ENCODE results near the gene SLC29A1. TPM values are rescaled to one million over a fixed set of nuclear protein-coding genes. Genes with fewer than 3 reads are reported as not detected.
"Not testable (repeated sequence)": the region's sequence is repeated elsewhere in the genome, so short reads cannot be mapped to it uniquely, and the experiment has no call there.

The SLC29A1 gene
- total RNA-seq, 4 donors from 2014 or later: 18.3 to 95.5 (median 40.8) TPM

GRCh38 chr6:44228433-44228832, 5.0 kb downstream of the SLC29A1 start:
- H3K27me3 ChIP-seq: no peaks in the 10 kb centered on the region
- no peak for DNase-seq
- in situ Hi-C loops (cut with MboI; ENCODE audit: low sequenced_read_pairs in 4 of 4): loop anchor here in 1 of 4 donors (25.0 kb wide), 1 partner anchor 116 kb away; no protein-coding TSS in a partner anchor
- TF ChIP-seq CTCF (IDR thresholded peaks at IDR 0.05 in 4 of 5, conservative IDR thresholded peaks at IDR 0.05 in 1 of 5): no peak
- no peak for TF ChIP-seq POLR2A (IDR thresholded peaks at IDR 0.05)
- peak in 1 of 2 donors; percentile 2 for ATAC-seq
- intact Hi-C loops (cut with DNase I; ENCODE audit: low total_unique reads): loop anchor here (5.0 kb wide), 1 partner anchor 236 kb away; no protein-coding TSS in a partner anchor
- no peaks in the 10 kb centered on the region for H3K9me3 ChIP-seq
- H3K27ac ChIP-seq: peak overlapping the region; percentile 95 to 99 (median 98)
- H3K36me3 ChIP-seq: peaks cover 0 to 8% of the 10 kb centered on the region in 2 donors
- peaks cover 75 to 79% of the 10 kb centered on the region in 2 donors for H3K4me1 ChIP-seq
- H3K4me3 ChIP-seq: peak overlapping the region in 3 of 4 donors; percentile 31 to 51 (median 41)

DNA sequence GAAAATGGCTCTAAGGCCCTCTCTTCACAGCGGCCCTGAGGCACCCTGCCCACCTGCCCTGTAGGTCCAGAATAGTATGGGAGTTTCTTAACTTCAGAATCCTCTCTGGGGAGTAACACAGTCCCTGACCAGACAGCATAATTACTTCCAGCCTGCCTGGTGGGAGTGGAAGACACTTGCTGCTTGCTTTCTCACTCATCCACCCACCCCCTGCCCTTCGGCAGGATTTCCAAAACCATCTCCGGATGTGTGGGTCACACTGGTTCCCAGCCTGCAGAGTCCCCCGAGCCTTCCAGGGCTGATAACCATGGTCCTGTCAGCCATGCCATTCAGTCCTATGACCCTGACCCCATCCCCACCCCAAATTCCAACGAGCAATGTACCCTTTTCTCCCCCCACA, 5.4 kb downstream of the SLC29A1 start:
- DNase-seq (no peak), ATAC-seq (peak in 1 of 2 donors; percentile 3)
- H3K27me3 ChIP-seq: no peaks in the 10 kb centered on the region
- no peaks in the 10 kb centered on the region for H3K9me3 ChIP-seq
- no peak for TF ChIP-seq POLR2A (IDR thresholded peaks at IDR 0.05)
- TF ChIP-seq CTCF (IDR thresholded peaks at IDR 0.05 in 4 of 5, conservative IDR thresholded peaks at IDR 0.05 in 1 of 5): no peak
- H3K4me1 ChIP-seq: peaks cover 79 to 81% of the 10 kb centered on the region in 2 donors
- no peak overlapping the region for H3K4me3 ChIP-seq
- intact Hi-C loops (cut with DNase I; ENCODE audit: low total_unique reads): loop anchor here (5.0 kb wide), 1 partner anchor 237 kb away; no protein-coding TSS in a partner anchor
- in situ Hi-C loops (cut with MboI; ENCODE audit: low sequenced_read_pairs in 4 of 4): loop anchor here in 1 of 4 donors (25.0 kb wide), 1 partner anchor 117 kb away; no protein-coding TSS in a partner anchor
- H3K27ac ChIP-seq: peak overlapping the region; percentile 95 to 99 (median 98)
- peaks cover 0 to 8% of the 10 kb centered on the region in 2 donors for H3K36me3 ChIP-seq

DNA sequence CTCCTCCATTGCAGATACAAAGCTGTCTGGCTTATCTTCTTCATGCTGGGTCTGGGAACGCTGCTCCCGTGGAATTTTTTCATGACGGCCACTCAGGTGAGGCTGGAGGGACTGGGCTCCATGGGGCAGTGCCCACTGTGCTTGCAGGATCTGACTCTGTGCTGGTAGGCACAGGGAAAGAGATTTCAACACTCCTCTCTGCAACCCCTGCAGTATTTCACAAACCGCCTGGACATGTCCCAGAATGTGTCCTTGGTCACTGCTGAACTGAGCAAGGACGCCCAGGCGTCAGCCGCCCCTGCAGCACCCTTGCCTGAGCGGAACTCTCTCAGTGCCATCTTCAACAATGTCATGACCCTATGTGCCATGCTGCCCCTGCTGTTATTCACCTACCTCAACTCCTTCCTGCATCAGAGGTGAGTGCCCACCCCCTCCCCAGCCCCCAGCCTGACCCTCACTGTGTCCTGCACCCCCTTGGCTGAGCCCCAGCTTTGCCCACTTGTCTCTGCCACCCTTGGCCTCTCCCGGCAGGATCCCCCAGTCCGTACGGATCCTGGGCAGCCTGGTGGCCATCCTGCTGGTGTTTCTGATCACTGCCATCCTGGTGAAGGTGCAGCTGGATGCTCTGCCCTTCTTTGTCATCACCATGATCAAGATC, 6.1 kb downstream of the SLC29A1 start:
- H3K27me3 ChIP-seq: no peaks in the 10 kb centered on the region
- peak overlapping the region; percentile 95 to 99 (median 98) for H3K27ac ChIP-seq
- no peak overlapping the region for H3K4me3 ChIP-seq
- peaks cover 0 to 8% of the 10 kb centered on the region in 2 donors for H3K36me3 ChIP-seq
- ATAC-seq: peak; percentile 80 to 82
- in situ Hi-C loops (cut with MboI; ENCODE audit: low sequenced_read_pairs in 4 of 4): loop anchor here in 2 of 4 donors (10.0 to 25.0 kb wide), 2 partner anchors 55 to 117 kb away; no protein-coding TSS in a partner anchor
- peak; percentile 88 to 94 for DNase-seq
- intact Hi-C loops (cut with DNase I; ENCODE audit: low total_unique reads): loop anchor here (5.0 kb wide), 1 partner anchor 237 kb away; no protein-coding TSS in a partner anchor
- peaks cover 79 to 81% of the 10 kb centered on the region in 2 donors for H3K4me1 ChIP-seq
- TF ChIP-seq POLR2A (IDR thresholded peaks at IDR 0.05) (peak; percentile 57 to 76), CTCF (IDR thresholded peaks at IDR 0.05 in 4 of 5, conservative IDR thresholded peaks at IDR 0.05 in 1 of 5) (no peak)
- H3K9me3 ChIP-seq: no peaks in the 10 kb centered on the region

GRCh38 chr6:44230034-44230675, 6.8 kb downstream of the SLC29A1 start:
- H3K36me3 ChIP-seq: peaks cover 0 to 8% of the 10 kb centered on the region in 2 donors
- in situ Hi-C loops (cut with MboI; ENCODE audit: low sequenced_read_pairs in 4 of 4) (loop anchor here in 2 of 4 donors (10.0 to 25.0 kb wide), 2 partner anchors 55 to 118 kb away; no protein-coding TSS in a partner anchor), intact Hi-C loops (cut with DNase I; ENCODE audit: low total_unique reads) (no loop called here)
- no peaks in the 10 kb centered on the region for H3K27me3 ChIP-seq
- no peak overlapping the region for H3K4me3 ChIP-seq
- no peak for DNase-seq
- peak overlapping the region; percentile 95 to 99 (median 98) for H3K27ac ChIP-seq
- H3K9me3 ChIP-seq: no peaks in the 10 kb centered on the region
- H3K4me1 ChIP-seq: peaks cover 77 to 81% of the 10 kb centered on the region in 2 donors
- no peak for ATAC-seq
- TF ChIP-seq POLR2A (IDR thresholded peaks at IDR 0.05) (no peak), CTCF (IDR thresholded peaks at IDR 0.05 in 4 of 5, conservative IDR thresholded peaks at IDR 0.05 in 1 of 5) (no peak)

DNA sequence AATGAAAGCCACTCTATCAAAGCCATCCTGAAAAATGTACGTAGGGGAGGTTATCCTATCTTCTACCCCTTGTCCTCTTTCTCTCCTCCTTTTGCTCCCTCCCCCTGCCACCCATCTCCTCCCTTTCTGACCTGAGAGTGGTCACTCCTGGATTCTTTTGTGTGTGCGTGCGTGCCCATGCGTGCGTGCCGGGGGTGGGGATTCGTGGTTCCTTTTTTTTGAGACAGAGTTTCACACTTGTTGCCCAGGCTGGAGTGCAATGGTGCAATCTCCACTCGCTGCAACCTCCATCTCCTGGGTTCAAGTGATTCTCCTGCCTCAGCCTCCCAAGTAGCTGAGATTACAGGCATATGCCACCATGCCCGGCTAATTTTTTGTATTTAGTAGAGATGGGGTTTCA, 8.0 kb downstream of the SLC29A1 start:
- H3K4me1 ChIP-seq: peaks cover 70 to 72% of the 10 kb centered on the region in 2 donors
- DNase-seq; intact Hi-C loops (cut with DNase I; ENCODE audit: low total_unique reads); H3K27me3 ChIP-seq; ATAC-seq; H3K36me3 ChIP-seq; H3K4me3 ChIP-seq; H3K9me3 ChIP-seq: not testable (repeated sequence)
- in situ Hi-C loops (cut with MboI; ENCODE audit: low sequenced_read_pairs in 4 of 4): loop anchor here in 2 of 4 donors (10.0 to 25.0 kb wide), 2 partner anchors 57 to 119 kb away; no protein-coding TSS in a partner anchor
- H3K27ac ChIP-seq: peak overlapping the region; percentile 95 to 99 (median 98)
